Measurements from ENCODE around the gene RGS19. TPM values are rescaled to one million over a fixed set of nuclear protein-coding genes. Genes with fewer than 3 reads are reported as not detected.

The RGS19 gene
- total RNA-seq, 4 donors from 2014 or later = 10.4 to 26.4 (median 16.6) TPM

- WGBS, 2 donors = 74 to 83% methylated on average over 8 to 10 of the region's 12 CpGs
- intact Hi-C loops (cut with DNase I; ENCODE audit: low total_unique reads) = no loop called here
- no peak overlapping the region for H3K4me3 ChIP-seq (ENCODE audit: low read depth, poor library complexity, severe bottlenecking)
- no peak for DNase-seq (ENCODE audit: low spot score in 2 of 2)
- no peak for TF ChIP-seq CTCF (IDR thresholded peaks at IDR 0.05)
- no peak for TF ChIP-seq POLR2A (IDR thresholded peaks at IDR 0.05)
Observed at GRCh38 chr20:64068386-64069208, 10.7 kb downstream of the RGS19 start.

- intact Hi-C loops (cut with DNase I; ENCODE audit: low total_unique reads) = no loop called here
- no peak for DNase-seq (ENCODE audit: low spot score in 2 of 2)
- WGBS, 2 donors = 73 to 83% methylated on average over 11 of the region's 12 CpGs
- TF ChIP-seq POLR2A (IDR thresholded peaks at IDR 0.05) (no peak), CTCF (IDR thresholded peaks at IDR 0.05) (no peak)
- H3K4me3 ChIP-seq (ENCODE audit: low read depth, poor library complexity, severe bottlenecking) = no peak overlapping the region
Observed at GRCh38 chr20:64067733-64068307, 11.5 kb downstream of the RGS19 start.

GRCh38 chr20:64067005-64067632 is 12.2 kb downstream of the RGS19 start:
- intact Hi-C loops (cut with DNase I; ENCODE audit: low total_unique reads) = no loop called here
- no peak for DNase-seq (ENCODE audit: low spot score in 2 of 2)
- TF ChIP-seq CTCF (IDR thresholded peaks at IDR 0.05) = no peak
- TF ChIP-seq POLR2A (IDR thresholded peaks at IDR 0.05) = no peak
- H3K4me3 ChIP-seq (ENCODE audit: low read depth, poor library complexity, severe bottlenecking) = no peak overlapping the region
- WGBS, 2 donors = 76 to 81% methylated on average over 6 of the region's 6 CpGs

GRCh38 chr20:64065974-64066343 is 13.4 kb downstream of the RGS19 start:
- H3K4me3 ChIP-seq (ENCODE audit: low read depth, poor library complexity, severe bottlenecking) = no peak overlapping the region
- TF ChIP-seq CTCF (IDR thresholded peaks at IDR 0.05) (no peak), POLR2A (IDR thresholded peaks at IDR 0.05) (no peak)
- intact Hi-C loops (cut with DNase I; ENCODE audit: low total_unique reads) = no loop called here
- 44 to 46% methylated on average over 5 of the region's 5 CpGs for WGBS, 2 donors
- DNase-seq (ENCODE audit: low spot score in 2 of 2) = no peak

GRCh38 chr20:64065062-64065973 is 14.0 kb downstream of the RGS19 start:
- H3K4me3 ChIP-seq (ENCODE audit: low read depth, poor library complexity, severe bottlenecking) = no peak overlapping the region
- WGBS, 2 donors = 49 to 51% methylated on average over 25 to 27 of the region's 27 CpGs
- DNase-seq (ENCODE audit: low spot score in 2 of 2) = no peak
- intact Hi-C loops (cut with DNase I; ENCODE audit: low total_unique reads) = no loop called here
- TF ChIP-seq POLR2A (IDR thresholded peaks at IDR 0.05) (no peak), CTCF (IDR thresholded peaks at IDR 0.05) (no peak)
